ENCODE measurements around the gene CYTH4.

DNA sequence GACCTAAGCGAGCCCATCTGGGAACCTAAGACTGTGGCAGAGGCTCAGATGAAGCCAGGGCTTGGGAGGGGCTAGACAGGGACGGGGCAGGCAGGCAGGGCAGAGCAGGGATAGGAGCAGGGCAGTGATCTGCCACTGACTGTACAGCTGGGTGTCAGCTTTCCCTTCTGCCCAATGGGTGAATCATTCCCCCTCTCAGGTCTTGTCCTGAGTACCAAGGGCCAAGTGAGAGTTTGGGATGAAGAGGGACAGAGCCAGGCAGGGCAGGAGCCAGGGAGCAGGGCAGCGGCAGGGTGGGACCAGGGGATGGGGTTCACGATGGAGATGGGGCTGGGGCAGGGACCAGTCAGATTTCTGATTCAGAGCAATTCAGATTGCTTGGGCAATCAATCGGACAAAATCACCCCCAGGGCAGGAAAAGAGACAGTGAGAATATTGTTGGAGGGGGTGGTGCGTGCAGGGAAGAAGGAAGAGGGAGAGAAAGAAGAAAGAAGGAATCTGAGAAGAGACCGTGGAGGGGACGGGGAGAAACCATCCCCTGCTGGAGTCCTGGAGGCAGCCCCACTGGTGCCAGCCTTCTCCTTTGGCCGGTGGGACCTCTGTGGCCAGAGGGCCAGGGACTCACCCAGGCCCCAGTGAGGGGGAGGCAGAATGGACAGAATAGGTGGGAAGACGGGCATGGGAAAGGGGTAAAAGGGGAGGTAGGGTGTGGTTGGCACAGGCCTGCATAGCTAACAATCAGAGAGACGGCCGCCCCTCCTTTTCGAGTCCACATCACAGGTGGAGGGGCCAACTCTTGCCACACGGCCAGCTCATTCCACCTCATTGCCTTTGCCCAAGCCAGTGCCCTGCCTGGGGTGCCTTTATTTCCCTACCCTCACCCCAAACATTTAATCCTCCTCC, 47.2 kb downstream of the CYTH4 start:
- TF ChIP-seq, protein P1, sequence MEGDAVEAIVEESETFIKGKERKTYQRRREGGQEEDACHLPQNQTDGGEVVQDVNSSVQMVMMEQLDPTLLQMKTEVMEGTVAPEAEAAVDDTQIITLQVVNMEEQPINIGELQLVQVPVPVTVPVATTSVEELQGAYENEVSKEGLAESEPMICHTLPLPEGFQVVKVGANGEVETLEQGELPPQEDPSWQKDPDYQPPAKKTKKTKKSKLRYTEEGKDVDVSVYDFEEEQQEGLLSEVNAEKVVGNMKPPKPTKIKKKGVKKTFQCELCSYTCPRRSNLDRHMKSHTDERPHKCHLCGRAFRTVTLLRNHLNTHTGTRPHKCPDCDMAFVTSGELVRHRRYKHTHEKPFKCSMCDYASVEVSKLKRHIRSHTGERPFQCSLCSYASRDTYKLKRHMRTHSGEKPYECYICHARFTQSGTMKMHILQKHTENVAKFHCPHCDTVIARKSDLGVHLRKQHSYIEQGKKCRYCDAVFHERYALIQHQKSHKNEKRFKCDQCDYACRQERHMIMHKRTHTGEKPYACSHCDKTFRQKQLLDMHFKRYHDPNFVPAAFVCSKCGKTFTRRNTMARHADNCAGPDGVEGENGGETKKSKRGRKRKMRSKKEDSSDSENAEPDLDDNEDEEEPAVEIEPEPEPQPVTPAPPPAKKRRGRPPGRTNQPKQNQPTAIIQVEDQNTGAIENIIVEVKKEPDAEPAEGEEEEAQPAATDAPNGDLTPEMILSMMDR (IDR thresholded peaks at IDR 0.05; ENCODE audit: poor library complexity, severe bottlenecking): no peak
- no peak for TF ChIP-seq EZH2 (IDR thresholded peaks at IDR 0.05; ENCODE audit: borderline replicate concordance, insufficient read depth, low read length, poor library complexity, severe bottlenecking)

All from neural cell (in vitro differentiated cells).